ENCODE results near the gene ATP6V1A.

Gene ATP6V1A

DNA sequence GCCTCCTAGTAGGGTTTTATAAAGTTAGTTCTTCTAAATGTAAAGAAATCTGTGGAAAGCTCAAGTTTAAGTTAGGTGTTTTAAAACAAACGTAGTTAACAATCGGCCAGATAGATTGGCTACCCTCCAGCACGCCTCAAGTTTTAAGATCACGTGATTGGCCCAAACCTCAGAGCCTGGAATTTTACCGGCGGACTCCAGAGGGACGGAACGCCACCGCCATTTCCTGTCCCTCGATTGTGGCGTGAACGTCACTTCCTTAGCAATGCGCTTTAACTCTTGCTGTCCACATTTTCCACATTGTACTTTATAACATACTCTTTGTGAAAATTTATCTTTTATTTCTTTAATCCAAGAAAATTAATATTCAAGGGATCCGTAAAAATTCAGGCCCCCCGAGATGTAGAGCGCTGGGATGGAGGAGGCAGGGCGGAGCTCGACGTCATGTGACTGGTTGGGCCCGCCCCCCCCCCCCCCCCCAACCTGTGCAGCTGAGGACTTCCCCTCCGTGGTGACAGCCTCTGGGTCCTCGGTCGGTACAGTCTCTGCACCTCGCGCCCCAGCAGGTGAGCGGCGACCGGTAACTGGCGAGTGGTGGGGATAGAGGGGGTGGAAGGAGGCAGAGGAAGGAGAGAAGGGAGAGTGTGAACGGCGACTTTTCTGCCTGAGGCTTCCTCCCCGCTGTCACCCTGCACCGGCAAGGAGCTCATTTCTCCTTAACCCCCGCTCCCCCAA lies at the start of gene ATP6V1A:
Gene ATP6V1A, plus strand, starts transcription at position 488 of the 735 bp plus-strand sequence. CDS start 31,719 bp downstream, outside the sequence.
- peak within 1 kb of the TSS; percentile 79 for H2AFZ ChIP-seq (ENCODE audit: low read depth, low read length)
- H3K4me1 ChIP-seq (ENCODE audit: insufficient read depth, low read length), result peaks cover 19% of the 10 kb centered on the region
- no peaks in the 10 kb centered on the region for H3K27me3 ChIP-seq (ENCODE audit: insufficient read depth, low read length)
- no peaks in the 10 kb centered on the region for H3K36me3 ChIP-seq (ENCODE audit: insufficient read depth, low read length)
- peak within 1 kb of the TSS; percentile 77 for H3K4me3 ChIP-seq (ENCODE audit: low read length)
- no peaks in the 10 kb centered on the region for H3K9me3 ChIP-seq (ENCODE audit: low read length)

DNA sequence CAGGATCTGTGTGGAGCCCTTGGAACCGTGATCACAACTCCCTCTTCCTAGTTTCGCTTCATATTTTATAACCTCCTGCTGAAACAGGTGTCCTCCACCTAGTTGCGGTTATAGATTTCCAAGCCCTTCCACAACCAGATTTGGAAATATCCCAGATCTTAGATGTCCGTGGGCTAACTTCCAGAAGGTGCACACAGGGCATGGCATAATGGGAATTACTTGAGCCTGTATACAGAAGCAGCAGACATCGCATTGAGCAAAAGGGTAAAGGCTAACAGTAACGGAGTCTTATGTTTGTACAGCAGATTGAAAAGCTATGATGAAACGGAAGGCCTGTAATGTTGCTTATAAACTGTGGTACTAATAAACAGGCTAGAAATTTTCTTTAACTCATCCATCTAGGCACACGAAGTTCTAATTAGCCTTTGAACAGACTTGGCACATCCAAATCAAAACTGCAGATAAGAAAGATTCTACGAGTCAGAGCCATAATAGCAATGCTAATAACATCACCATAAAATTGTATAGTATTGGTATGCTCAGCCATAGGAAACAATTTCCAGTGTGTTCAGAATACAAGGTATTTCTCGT lies 49.2 kb upstream of the ATP6V1A start:
- peak overlapping the region; percentile 89 for H2AFZ ChIP-seq (ENCODE audit: low read depth, low read length)
- H3K36me3 ChIP-seq (ENCODE audit: insufficient read depth, low read length), result no peaks in the 10 kb centered on the region
- no peaks in the 10 kb centered on the region for H3K27me3 ChIP-seq (ENCODE audit: insufficient read depth, low read length)
- H3K4me1 ChIP-seq (ENCODE audit: insufficient read depth, low read length), result peaks cover 18% of the 10 kb centered on the region
- peak overlapping the region; percentile 95 for H3K4me3 ChIP-seq (ENCODE audit: low read length)
- H3K9me3 ChIP-seq (ENCODE audit: low read length), result no peaks in the 10 kb centered on the region

DNA sequence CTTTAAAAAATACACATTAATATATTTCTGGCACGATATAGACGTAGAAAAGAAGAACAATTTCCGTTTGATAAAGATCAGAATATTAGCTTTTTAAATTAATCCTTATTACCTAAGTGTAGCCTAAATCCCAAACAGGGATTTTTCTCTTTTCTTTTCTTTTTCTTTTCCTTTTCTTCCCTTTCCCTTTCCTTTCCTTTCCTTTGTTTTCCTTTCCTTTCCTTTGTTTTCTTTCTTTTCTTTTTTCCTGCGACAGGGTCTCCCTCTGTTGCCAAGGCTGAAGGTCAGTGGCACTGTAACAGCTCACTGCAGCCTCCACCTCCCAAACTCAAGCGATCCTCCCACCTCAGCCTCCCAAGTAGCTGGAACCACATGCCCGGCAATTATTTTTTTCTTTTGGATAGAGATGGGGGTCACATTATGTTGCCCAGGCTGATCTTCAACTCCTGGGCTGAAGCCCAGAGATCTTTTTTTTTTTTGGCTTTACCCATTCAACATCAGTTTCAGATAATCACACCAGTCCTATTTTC lies 48.6 kb upstream of the ATP6V1A start:
- Histone ChIP-seq H2AFZ (ENCODE audit: low read depth, low read length) (peak overlapping the region; percentile 89), H3K4me3 (ENCODE audit: low read length) (peak overlapping the region; percentile 0), H3K27me3 (ENCODE audit: insufficient read depth, low read length) (no peaks in the 10 kb centered on the region), H3K9me3 (ENCODE audit: low read length) (no peaks in the 10 kb centered on the region), H3K4me1 (ENCODE audit: insufficient read depth, low read length) (peaks cover 18% of the 10 kb centered on the region), H3K36me3 (ENCODE audit: insufficient read depth, low read length) (no peaks in the 10 kb centered on the region)

DNA sequence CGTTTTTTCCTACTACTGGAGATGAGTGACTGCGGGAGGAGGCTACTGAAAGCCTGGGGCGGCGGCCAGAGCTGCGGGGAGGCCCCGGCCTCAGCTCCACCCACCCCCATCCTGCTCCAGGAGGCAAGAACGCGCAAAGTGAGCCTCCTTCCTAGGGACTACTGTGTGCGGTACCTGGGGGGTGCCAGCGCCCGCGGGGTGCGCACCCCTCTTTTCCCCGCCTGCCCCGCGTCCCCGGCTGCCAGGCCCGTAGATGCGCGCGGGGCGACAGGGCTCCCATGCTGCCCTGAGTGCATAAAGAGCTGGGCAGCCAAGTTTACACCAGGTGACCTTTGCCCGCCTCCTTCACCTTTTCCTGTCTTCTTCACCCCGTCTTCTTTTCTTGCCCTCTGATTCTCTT lies 47.9 kb upstream of the ATP6V1A start:
- Histone ChIP-seq H3K4me1 (ENCODE audit: insufficient read depth, low read length) (peaks cover 18% of the 10 kb centered on the region), H3K36me3 (ENCODE audit: insufficient read depth, low read length) (no peaks in the 10 kb centered on the region), H3K9me3 (ENCODE audit: low read length) (no peaks in the 10 kb centered on the region), H2AFZ (ENCODE audit: low read depth, low read length) (no peak overlapping the region), H3K27me3 (ENCODE audit: insufficient read depth, low read length) (no peaks in the 10 kb centered on the region), H3K4me3 (ENCODE audit: low read length) (no peak overlapping the region)

DNA sequence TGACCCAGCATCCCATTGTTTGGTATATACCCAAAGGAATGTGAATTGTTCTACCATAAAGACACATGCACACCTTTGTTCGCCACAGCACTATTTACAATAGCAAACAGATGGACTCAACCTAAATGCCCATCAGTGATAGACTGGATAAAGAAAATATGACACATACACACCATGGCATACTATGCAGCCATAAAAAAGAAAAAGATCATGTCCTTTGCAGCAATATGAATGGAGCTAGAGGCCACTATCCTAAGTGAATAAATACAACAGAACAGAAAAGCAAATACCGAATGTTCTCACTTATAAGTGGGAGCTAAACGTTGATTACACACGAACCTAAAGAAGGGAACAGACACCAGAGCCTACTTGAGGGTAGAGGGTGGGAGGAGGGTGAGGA lies 39.0 kb upstream of the ATP6V1A start:
- no peak overlapping the region for H2AFZ ChIP-seq (ENCODE audit: low read depth, low read length)
- H3K9me3 ChIP-seq (ENCODE audit: low read length), result no peaks in the 10 kb centered on the region
- H3K36me3 ChIP-seq (ENCODE audit: insufficient read depth, low read length), result no peaks in the 10 kb centered on the region
- peaks cover 7% of the 10 kb centered on the region for H3K4me1 ChIP-seq (ENCODE audit: insufficient read depth, low read length)
- H3K4me3 ChIP-seq (ENCODE audit: low read length), result no peak overlapping the region
- no peaks in the 10 kb centered on the region for H3K27me3 ChIP-seq (ENCODE audit: insufficient read depth, low read length)

DNA sequence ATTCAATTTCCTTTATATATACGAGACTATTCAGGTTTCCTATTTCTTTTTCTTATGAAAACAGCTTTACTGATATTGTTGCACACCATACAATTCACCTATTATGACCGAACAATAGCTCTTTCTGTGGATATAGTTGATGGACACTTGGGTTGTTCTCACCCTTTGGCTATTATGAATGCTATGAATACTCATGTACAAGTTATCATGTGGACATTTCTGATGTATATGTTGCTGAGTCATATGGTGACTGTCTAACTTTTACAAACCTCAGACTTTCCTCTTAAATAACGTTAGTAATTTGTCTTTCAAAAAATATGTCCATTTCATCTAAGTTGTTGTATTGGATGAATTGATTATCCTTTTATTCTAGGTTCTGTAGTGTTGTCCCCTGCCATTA lies 34.7 kb upstream of the ATP6V1A start:
- Histone ChIP-seq H3K4me3 (ENCODE audit: low read length) (no peak overlapping the region), H3K27me3 (ENCODE audit: insufficient read depth, low read length) (no peaks in the 10 kb centered on the region), H3K4me1 (ENCODE audit: insufficient read depth, low read length) (peaks cover 7% of the 10 kb centered on the region), H3K36me3 (ENCODE audit: insufficient read depth, low read length) (peaks cover 6% of the 10 kb centered on the region), H2AFZ (ENCODE audit: low read depth, low read length) (no peak overlapping the region), H3K9me3 (ENCODE audit: low read length) (no peaks in the 10 kb centered on the region)

DNA sequence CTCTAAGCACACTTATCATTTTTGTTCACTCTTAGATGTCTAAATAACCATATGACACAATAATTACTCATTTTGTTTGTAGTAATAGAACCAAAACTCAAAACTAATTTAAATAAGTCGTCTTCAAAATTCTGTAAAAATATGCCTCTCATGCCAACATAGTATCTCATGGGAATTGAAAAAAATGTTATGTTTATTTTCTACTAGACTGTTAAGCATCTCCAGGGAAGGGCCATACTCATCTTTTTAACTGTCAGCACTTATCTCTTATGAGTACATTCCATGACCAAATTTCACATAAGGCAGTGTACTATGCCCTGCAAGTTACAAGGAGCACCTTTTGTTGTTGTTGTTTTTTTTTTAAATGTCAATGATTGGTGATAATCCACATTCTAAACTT lies 32.1 kb upstream of the ATP6V1A start:
- Histone ChIP-seq H3K4me1 (ENCODE audit: insufficient read depth, low read length) (peaks cover 7% of the 10 kb centered on the region), H3K9me3 (ENCODE audit: low read length) (no peaks in the 10 kb centered on the region), H3K27me3 (ENCODE audit: insufficient read depth, low read length) (no peaks in the 10 kb centered on the region), H3K36me3 (ENCODE audit: insufficient read depth, low read length) (peaks cover 16% of the 10 kb centered on the region), H2AFZ (ENCODE audit: low read depth, low read length) (no peak overlapping the region), H3K4me3 (ENCODE audit: low read length) (no peak overlapping the region)

DNA sequence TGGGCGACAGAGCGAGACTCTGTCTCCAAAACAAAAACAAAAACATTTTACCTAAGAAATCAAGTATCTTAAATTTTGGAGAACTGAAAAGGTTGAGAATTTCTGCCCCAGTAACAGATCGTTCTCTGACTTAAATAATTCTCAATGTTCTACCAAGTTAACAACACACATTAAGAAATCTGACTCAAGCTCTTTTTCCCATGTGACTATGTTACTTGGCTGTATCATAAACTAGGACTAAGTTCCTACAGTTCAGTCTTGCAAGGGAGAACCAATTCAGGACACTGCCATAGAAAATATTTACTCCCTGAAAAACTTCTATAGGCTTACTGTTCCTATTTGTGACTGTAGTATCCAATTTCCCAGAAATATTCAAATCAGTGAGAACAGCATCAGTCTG lies 29.5 kb upstream of the ATP6V1A start:
- no peak overlapping the region for H3K4me3 ChIP-seq (ENCODE audit: low read length)
- H2AFZ ChIP-seq (ENCODE audit: low read depth, low read length), result no peak overlapping the region
- no peaks in the 10 kb centered on the region for H3K27me3 ChIP-seq (ENCODE audit: insufficient read depth, low read length)
- peaks cover 38% of the 10 kb centered on the region for H3K36me3 ChIP-seq (ENCODE audit: insufficient read depth, low read length)
- H3K4me1 ChIP-seq (ENCODE audit: insufficient read depth, low read length), result peaks cover 2% of the 10 kb centered on the region
- H3K9me3 ChIP-seq (ENCODE audit: low read length), result no peaks in the 10 kb centered on the region

DNA sequence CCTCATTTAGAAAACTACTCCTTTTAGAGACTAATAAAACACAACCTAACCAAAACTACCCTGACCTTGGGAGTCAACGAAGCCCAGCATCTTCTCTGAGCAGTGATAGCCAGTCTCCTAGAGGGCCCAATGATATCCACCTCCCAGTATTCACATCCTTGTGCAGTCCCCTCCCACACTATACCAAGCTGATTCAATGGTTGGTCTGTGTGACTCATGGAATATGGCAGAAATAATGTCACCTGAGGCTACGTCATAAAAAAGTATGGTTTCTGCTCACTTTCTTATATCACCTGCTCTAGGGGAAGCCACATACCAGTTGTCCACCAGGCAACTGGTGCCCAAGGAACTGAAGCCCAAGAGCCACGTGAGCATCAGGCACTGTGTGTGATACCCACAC lies 29.0 kb upstream of the ATP6V1A start:
- Histone ChIP-seq H3K27me3 (ENCODE audit: insufficient read depth, low read length) (no peaks in the 10 kb centered on the region), H3K36me3 (ENCODE audit: insufficient read depth, low read length) (peaks cover 43% of the 10 kb centered on the region), H2AFZ (ENCODE audit: low read depth, low read length) (no peak overlapping the region), H3K4me1 (ENCODE audit: insufficient read depth, low read length) (no peaks in the 10 kb centered on the region), H3K4me3 (ENCODE audit: low read length) (no peak overlapping the region), H3K9me3 (ENCODE audit: low read length) (no peaks in the 10 kb centered on the region)

DNA sequence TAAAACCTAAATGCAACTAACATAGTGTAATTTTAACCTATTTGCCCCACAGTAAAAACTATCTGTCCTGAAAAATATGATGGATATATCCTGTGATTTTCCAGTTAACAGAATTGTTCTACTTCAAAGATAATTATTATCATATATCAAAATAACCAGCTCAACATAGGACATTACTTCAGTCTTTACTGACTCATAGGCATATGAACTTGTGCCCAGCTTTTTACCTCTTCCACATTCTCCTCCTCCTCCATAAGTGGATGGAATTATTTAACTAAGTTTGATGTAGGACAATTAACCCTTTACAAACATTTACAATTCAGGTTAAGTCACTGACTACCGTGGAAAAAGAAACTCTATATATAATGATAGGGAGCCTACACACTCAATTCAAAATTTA lies 27.5 kb upstream of the ATP6V1A start:
- no peak overlapping the region for H2AFZ ChIP-seq (ENCODE audit: low read depth, low read length)
- H3K9me3 ChIP-seq (ENCODE audit: low read length), result no peaks in the 10 kb centered on the region
- H3K4me1 ChIP-seq (ENCODE audit: insufficient read depth, low read length), result no peaks in the 10 kb centered on the region
- H3K36me3 ChIP-seq (ENCODE audit: insufficient read depth, low read length), result peaks cover 54% of the 10 kb centered on the region
- H3K4me3 ChIP-seq (ENCODE audit: low read length), result no peak overlapping the region
- no peaks in the 10 kb centered on the region for H3K27me3 ChIP-seq (ENCODE audit: insufficient read depth, low read length)

DNA sequence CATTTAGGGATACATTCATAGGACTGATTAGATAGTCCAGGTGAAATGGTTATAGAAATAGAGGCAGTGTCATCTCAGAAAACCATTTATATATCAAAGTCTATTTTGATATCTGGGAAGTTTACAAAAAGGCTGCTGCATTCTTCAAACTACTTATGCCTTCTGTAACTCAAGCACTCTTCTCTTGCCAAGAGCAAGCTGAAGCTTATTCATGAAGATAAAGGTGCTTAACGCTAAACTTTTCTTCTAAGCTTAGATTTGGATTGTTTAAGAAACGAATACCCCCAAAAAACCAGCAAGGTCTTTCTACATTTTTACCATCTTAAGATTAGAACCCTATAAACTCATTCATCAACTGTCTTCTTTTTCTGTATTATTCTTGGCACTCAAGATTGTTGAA lies 27.1 kb upstream of the ATP6V1A start:
- Histone ChIP-seq H3K27me3 (ENCODE audit: insufficient read depth, low read length) (no peaks in the 10 kb centered on the region), H3K36me3 (ENCODE audit: insufficient read depth, low read length) (peaks cover 54% of the 10 kb centered on the region), H2AFZ (ENCODE audit: low read depth, low read length) (no peak overlapping the region), H3K4me1 (ENCODE audit: insufficient read depth, low read length) (no peaks in the 10 kb centered on the region), H3K4me3 (ENCODE audit: low read length) (no peak overlapping the region), H3K9me3 (ENCODE audit: low read length) (no peaks in the 10 kb centered on the region)

DNA sequence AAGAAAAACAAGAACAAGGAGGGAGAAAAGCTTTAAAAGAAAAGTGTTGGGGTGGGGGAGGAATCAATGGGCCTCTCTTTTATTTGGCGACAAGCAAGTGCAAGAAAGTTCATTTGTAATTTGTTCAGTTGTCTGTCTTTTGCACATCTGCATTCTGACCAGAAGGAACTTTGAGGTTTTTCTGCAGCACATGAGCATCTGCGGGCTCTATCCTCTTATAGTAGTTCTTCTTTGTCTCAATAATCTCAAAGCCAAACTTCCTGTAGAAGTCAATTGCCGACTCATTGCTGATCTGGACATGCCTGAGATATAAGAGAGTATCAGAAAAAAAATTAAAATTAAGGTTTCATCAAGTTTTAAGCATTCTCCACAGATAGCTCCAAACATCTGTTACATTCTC lies 25.2 kb upstream of the ATP6V1A start:
- Histone ChIP-seq H3K27me3 (ENCODE audit: insufficient read depth, low read length) (no peaks in the 10 kb centered on the region), H3K4me3 (ENCODE audit: low read length) (no peak overlapping the region), H3K36me3 (ENCODE audit: insufficient read depth, low read length) (peaks cover 50% of the 10 kb centered on the region), H3K4me1 (ENCODE audit: insufficient read depth, low read length) (no peaks in the 10 kb centered on the region), H3K9me3 (ENCODE audit: low read length) (no peaks in the 10 kb centered on the region), H2AFZ (ENCODE audit: low read depth, low read length) (no peak overlapping the region)

DNA sequence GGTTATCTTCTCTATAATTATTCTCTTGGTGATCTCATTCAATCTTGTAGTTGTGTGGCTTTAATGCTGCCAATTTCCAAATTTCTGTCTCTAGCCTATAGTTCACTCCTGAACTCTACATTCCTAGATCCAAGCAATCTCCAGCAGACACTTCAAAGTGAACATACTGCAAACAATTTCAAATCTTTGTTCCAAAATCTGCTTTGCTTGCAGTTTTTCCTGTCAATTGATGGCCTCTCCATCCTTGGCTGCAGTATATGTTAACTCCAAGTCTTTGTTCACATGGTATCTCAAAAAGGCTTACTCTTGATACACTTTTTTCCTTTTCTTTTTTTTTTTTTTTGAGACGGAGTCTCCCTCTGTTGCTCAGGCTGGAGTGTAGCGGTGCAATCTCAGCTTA lies 18.2 kb upstream of the ATP6V1A start:
- Histone ChIP-seq H3K4me3 (ENCODE audit: low read length) (no peak overlapping the region), H3K4me1 (ENCODE audit: insufficient read depth, low read length) (no peaks in the 10 kb centered on the region), H3K36me3 (ENCODE audit: insufficient read depth, low read length) (peaks cover 18% of the 10 kb centered on the region), H3K27me3 (ENCODE audit: insufficient read depth, low read length) (no peaks in the 10 kb centered on the region), H2AFZ (ENCODE audit: low read depth, low read length) (no peak overlapping the region), H3K9me3 (ENCODE audit: low read length) (peaks cover 2% of the 10 kb centered on the region)

Measured in neuron (in vitro differentiated cells).